Stomach (tissue), 9 donors: ENCODE measurements around the gene ELMOD1. TPM values are rescaled to one million over a fixed set of nuclear protein-coding genes. Genes with fewer than 3 reads are reported as not detected.
A peak's percentile ranks its signal among the peaks of the same experiment; 100 is the strongest.

Experiments used
- DNase-seq, 2 donors: peaks; one replicate each; pipeline versions ENCODE4 v3.0.0 to v3.0.0-alpha.2; 2013 to 2019
- H3K27ac ChIP-seq, 5 donors: fragments of 200-600 bp in 4 of 5; sonication (generic) in 4 of 5; one replicate each; pipeline ENCODE4 v1.5.1; 2013 to 2019; ENCODE audit warnings: mild to moderate bottlenecking in 1 of 5, moderate library complexity in 1 of 5
- H3K27me3 ChIP-seq, 3 donors: fragments of 200-600 bp; sonication (generic); one replicate each; pipeline ENCODE4 v1.5.1; 2017 to 2019; ENCODE audit warnings: mixed run types in 1 of 3
- H3K36me3 ChIP-seq, 4 donors: fragments of 200-600 bp; sonication (generic); 1 replicate in 3 of 4; 2 replicates in 1 of 4; pipeline ENCODE4 v1.5.1; 2016 to 2019
- H3K4me1 ChIP-seq, 4 donors: fragments of 200-600 bp; sonication (generic); one replicate each; pipeline ENCODE4 v1.5.1; 2016 to 2019
- H3K4me3 ChIP-seq, 4 donors: fragments of 200-600 bp; sonication (generic) in 3 of 4; one replicate each; pipeline ENCODE4 v1.5.1; 2016 to 2019; ENCODE audit warnings: mild to moderate bottlenecking in 1 of 4
- H3K9me3 ChIP-seq, 4 donors: fragments of 200-600 bp; sonication (generic); one replicate each; pipeline ENCODE4 v1.5.1; 2016 to 2019
- EP300 ChIP-seq: sonication (generic); formaldehyde crosslinking; IDR thresholded peaks from one replicate; pipeline ENCODE4 v1.6.1; 2017; ENCODE audit warnings: antibody characterized with exemption
- POLR2A ChIP-seq, 4 donors: fragments of 450-650 bp; IDR thresholded peaks; one replicate each; pipeline ENCODE4 v1.6.1; 2016; ENCODE audit warnings: antibody characterized with exemption in 4 of 4, control low read depth in 2 of 4, mild to moderate bottlenecking in 1 of 4, moderate library complexity in 1 of 4
- POLR2AphosphoS5 ChIP-seq, 3 donors: sonication (generic); formaldehyde crosslinking; IDR thresholded peaks; one replicate each; pipeline ENCODE4 v1.6.1; 2016; ENCODE audit warnings: antibody characterized with exemption in 3 of 3
- WGBS, 5 donors: extraction: QIAGEN DNeasy Blood & Tissue Kit in 3 of 5; methylation state at CpG; one replicate each; pipeline versions ENCODE4 v1.1.5 to v1.1.7; 2013 to 2018; 5-methylcytosine and 5-hydroxymethylcytosine counted together
- intact Hi-C: fragments of 100-400 bp; cut with DNase I; formaldehyde crosslinking; loops from one replicate; pipeline ENCODE4 v1.15.1; 2023; ENCODE audit warnings: low total_unique reads
- polyA plus RNA-seq, 3 donors: library from polyadenylated mRNA; stranded (reverse); fragments of 200-250 nt; gene quantifications; one replicate each; pipeline ENCODE4 v1.2.3, GENCODE V29; 2013
- total RNA-seq, 5 donors: library from RNA; depleted of rRNA; stranded (reverse); fragments of >200 nt; gene quantifications; one replicate each; pipeline versions ENCODE4 v1.1.0 to v1.2.3, GENCODE V29; 2014 to 2016
- TF ChIP-seq, protein P1 (sequence below), 7 experiments: fragments of 450-650 bp in 4 of 7; fragments of 200-600 bp in 3 of 7; sonication (generic) in 3 of 7; IDR thresholded peaks; one replicate each; pipeline ENCODE4 v1.5.1; 2016 to 2019; ENCODE audit warnings: antibody characterized with exemption in 7 of 7, control low read depth in 2 of 7, mild to moderate bottlenecking in 1 of 7
- donor health status: healthy with polysubstance abuse.
- donor health status: Bipolar disorder and iron deficiency.
- donor health status: healthy.

Gene ELMOD1
- total and polyA plus RNA-seq, 8 donors: 0.15 to 1.1 (median 0.31) TPM; not detected in 5

GRCh38 chr11:107661656-107662055 is 70.7 kb downstream of the ELMOD1 start:
- no peaks in the 10 kb centered on the region for H3K4me1 ChIP-seq
- no peak overlapping the region for H3K27ac ChIP-seq
- H3K4me3 ChIP-seq: no peak overlapping the region
- TF ChIP-seq, protein P1, sequence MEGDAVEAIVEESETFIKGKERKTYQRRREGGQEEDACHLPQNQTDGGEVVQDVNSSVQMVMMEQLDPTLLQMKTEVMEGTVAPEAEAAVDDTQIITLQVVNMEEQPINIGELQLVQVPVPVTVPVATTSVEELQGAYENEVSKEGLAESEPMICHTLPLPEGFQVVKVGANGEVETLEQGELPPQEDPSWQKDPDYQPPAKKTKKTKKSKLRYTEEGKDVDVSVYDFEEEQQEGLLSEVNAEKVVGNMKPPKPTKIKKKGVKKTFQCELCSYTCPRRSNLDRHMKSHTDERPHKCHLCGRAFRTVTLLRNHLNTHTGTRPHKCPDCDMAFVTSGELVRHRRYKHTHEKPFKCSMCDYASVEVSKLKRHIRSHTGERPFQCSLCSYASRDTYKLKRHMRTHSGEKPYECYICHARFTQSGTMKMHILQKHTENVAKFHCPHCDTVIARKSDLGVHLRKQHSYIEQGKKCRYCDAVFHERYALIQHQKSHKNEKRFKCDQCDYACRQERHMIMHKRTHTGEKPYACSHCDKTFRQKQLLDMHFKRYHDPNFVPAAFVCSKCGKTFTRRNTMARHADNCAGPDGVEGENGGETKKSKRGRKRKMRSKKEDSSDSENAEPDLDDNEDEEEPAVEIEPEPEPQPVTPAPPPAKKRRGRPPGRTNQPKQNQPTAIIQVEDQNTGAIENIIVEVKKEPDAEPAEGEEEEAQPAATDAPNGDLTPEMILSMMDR (IDR thresholded peaks at IDR 0.05): no peak
- TF ChIP-seq EP300: no peak
- H3K27me3 ChIP-seq: no peaks in the 10 kb centered on the region
- intact Hi-C loops: no loop called here
- no peaks in the 10 kb centered on the region for H3K9me3 ChIP-seq
- 75 to 91% (median 90%) methylated on average over 1 of the region's 1 CpG for WGBS, 5 donors
- DNase-seq: no peak
- no peaks in the 10 kb centered on the region for H3K36me3 ChIP-seq

DNA sequence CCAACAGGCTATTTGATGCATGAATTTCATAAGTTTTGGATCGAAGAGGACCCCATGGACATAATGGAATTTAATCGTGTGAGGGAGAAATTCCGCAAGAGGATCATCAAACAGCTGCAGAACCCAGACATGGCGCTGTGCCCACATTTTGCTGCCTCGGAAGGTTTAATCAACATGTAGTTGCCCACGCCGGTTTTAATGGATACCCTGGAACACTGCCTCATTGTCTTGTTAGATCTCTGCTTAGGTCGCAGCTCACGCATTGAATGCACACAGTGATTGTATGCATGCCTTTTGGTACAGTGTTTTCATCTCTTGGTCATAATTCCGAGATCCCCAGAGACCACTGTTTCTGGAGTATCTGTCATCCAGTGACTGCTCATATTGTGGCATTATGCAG is 74.1 kb downstream of the ELMOD1 start:
- Histone ChIP-seq H3K27me3 (no peaks in the 10 kb centered on the region), H3K9me3 (no peaks in the 10 kb centered on the region), H3K27ac (no peak overlapping the region), H3K4me3 (no peak overlapping the region), H3K36me3 (no peaks in the 10 kb centered on the region), H3K4me1 (no peaks in the 10 kb centered on the region)
- DNase-seq: peak in 1 of 2 donors; percentile 32
- WGBS, 5 donors: 63 to 77% (median 67%) methylated on average over 10 of the region's 10 CpGs
- TF ChIP-seq POLR2AphosphoS5 (IDR thresholded peaks at IDR 0.05) (no peak), EP300 (no peak), POLR2A (IDR thresholded peaks at IDR 0.05) (no peak)
- TF ChIP-seq, protein P1 (IDR thresholded peaks at IDR 0.05): no peak
- intact Hi-C loops: no loop called here

DNA sequence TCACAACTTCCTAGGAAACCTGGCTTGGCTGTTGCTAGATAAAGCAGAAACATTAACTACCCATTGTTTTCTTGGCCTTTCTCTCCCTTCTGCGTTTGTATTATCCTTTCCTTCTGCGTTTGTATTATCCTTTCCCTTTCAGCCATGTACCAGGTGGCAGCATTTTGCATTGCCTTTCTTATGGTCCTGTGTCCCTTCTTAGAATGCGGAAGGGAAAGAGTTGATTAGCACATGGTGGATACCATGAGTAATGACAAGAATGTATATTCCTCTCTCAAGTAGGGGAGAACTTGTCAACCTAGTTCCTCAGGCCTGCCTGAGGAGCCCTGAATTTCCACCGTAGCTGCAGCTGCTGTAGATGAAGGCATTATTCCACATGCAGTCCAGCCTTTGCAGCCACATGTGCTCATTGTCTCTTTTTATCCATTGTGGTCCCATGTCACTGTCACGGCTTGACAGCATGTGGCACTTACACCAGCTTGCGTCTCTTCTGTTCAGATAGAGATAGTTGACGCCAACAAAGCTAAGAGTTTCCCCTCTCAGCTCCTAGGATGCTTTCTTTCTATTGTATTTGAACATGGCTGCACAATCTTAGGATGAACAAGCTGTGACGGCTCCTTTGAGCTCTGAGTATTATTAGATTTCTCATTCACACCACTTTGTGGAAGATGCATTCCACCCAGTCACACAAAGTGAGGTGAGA is 76.1 kb downstream of the ELMOD1 start:
- H3K27me3 ChIP-seq: peaks cover 0 to 5% (median 0%) of the 10 kb centered on the region in 3 donors
- no peak for DNase-seq
- no peak overlapping the region for H3K27ac ChIP-seq
- no peak overlapping the region for H3K4me3 ChIP-seq
- H3K9me3 ChIP-seq: no peaks in the 10 kb centered on the region
- H3K4me1 ChIP-seq: no peaks in the 10 kb centered on the region
- intact Hi-C loops: no loop called here
- H3K36me3 ChIP-seq: no peaks in the 10 kb centered on the region
- TF ChIP-seq POLR2AphosphoS5 (IDR thresholded peaks at IDR 0.05): no peak
- no peak for TF ChIP-seq EP300
- TF ChIP-seq, protein P1 (IDR thresholded peaks at IDR 0.05): no peak
- no peak for TF ChIP-seq POLR2A (IDR thresholded peaks at IDR 0.05)
- 57 to 68% (median 60%) methylated on average over 6 to 8 of the region's 8 CpGs for WGBS, 5 donors

GRCh38 chr11:107669191-107669740 is 78.3 kb downstream of the ELMOD1 start:
- Histone ChIP-seq H3K9me3 (no peaks in the 10 kb centered on the region), H3K4me3 (no peak overlapping the region), H3K27me3 (peaks cover 0 to 10% (median 0%) of the 10 kb centered on the region in 3 donors), H3K4me1 (no peaks in the 10 kb centered on the region), H3K27ac (no peak overlapping the region), H3K36me3 (no peaks in the 10 kb centered on the region)
- no peak for DNase-seq
- TF ChIP-seq POLR2AphosphoS5 (IDR thresholded peaks at IDR 0.05): no peak
- TF ChIP-seq, protein P1 (IDR thresholded peaks at IDR 0.05): no peak
- no peak for TF ChIP-seq EP300
- no peak for TF ChIP-seq POLR2A (IDR thresholded peaks at IDR 0.05)
- 81 to 93% (median 88%) methylated on average over 11 of the region's 11 CpGs for WGBS, 5 donors
- intact Hi-C loops: no loop called here
